IPS-20b (cell line): ENCODE measurements around the gene AGL.
"Not testable (repeated sequence)": the region's sequence is repeated elsewhere in the genome, so short reads cannot be mapped to it uniquely, and the experiment has no call there.

Experiments used
- H3K27ac ChIP-seq: one replicate; pipeline ENCODE4 v1.5.1; 2013; ENCODE audit warnings: low read length
- H3K27me3 ChIP-seq: 2 replicates; pipeline ENCODE4 v1.6.1; 2013; ENCODE audit warnings: mild to moderate bottlenecking, low read length, inconsistent platforms; ENCODE audit not compliant: insufficient read depth
- H3K36me3 ChIP-seq: 2 replicates; pipeline ENCODE4 v1.6.1; 2013; ENCODE audit warnings: low read depth, mild to moderate bottlenecking, inconsistent platforms, low read length, moderate library complexity; ENCODE audit not compliant: insufficient read depth
- H3K4me1 ChIP-seq: 2 replicates; pipeline ENCODE4 v1.6.1; 2013; ENCODE audit warnings: mild to moderate bottlenecking, control low read depth, inconsistent platforms, low read length, moderate library complexity; ENCODE audit not compliant: insufficient read depth
- H3K4me3 ChIP-seq: 2 replicates; pipeline ENCODE4 v1.5.1; 2013; ENCODE audit warnings: mild to moderate bottlenecking, low read length, inconsistent platforms
- H3K9ac ChIP-seq: 2 replicates; pipeline ENCODE4 v1.6.1; 2013; ENCODE audit warnings: low read depth, mild to moderate bottlenecking, inconsistent platforms, low read length, moderate library complexity
- H3K9me3 ChIP-seq: 2 replicates; pipeline ENCODE4 v1.6.1; 2013; ENCODE audit warnings: mild to moderate bottlenecking, low read depth, low read length, inconsistent platforms; ENCODE audit not compliant: insufficient read depth

Gene AGL

GRCh38 chr1:99965646-99966375, 115.7 kb downstream of the AGL start:
- H3K27me3 ChIP-seq, result no peaks in the 10 kb centered on the region
- H3K9me3 ChIP-seq, result no peaks in the 10 kb centered on the region
- H3K4me1 ChIP-seq, result peaks cover 7% of the 10 kb centered on the region; the same call in 1 of the 2 replicates
- no peak overlapping the region for H3K9ac ChIP-seq
- no peak overlapping the region for H3K4me3 ChIP-seq
- H3K36me3 ChIP-seq, result no peaks in the 10 kb centered on the region
- no peak overlapping the region for H3K27ac ChIP-seq

DNA sequence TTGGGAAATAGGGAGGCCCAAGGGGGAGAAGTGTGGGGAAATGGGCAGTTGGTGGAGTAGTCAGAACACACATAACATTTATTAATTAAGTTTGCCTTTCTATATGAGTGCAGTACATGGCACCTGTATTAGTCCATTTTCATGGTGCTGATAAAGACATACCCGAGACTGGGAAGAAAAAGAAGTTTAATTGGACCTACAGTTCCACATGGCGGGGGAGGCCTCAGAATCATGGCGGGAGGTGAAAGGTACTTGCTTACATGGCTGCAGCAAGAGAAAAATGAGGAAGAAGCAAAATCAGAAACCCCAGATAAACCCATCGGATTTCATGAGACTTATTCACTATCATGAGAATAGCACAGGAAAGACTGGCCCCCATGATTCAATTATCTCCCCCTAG, 118.1 kb downstream of the AGL start:
- no peak overlapping the region for H3K9ac ChIP-seq
- no peaks in the 10 kb centered on the region for H3K36me3 ChIP-seq
- no peaks in the 10 kb centered on the region for H3K9me3 ChIP-seq
- no peaks in the 10 kb centered on the region for H3K27me3 ChIP-seq
- peaks cover 7% of the 10 kb centered on the region; the same call in 1 of the 2 replicates for H3K4me1 ChIP-seq
- no peak overlapping the region for H3K27ac ChIP-seq
- H3K4me3 ChIP-seq, result no peak overlapping the region

DNA sequence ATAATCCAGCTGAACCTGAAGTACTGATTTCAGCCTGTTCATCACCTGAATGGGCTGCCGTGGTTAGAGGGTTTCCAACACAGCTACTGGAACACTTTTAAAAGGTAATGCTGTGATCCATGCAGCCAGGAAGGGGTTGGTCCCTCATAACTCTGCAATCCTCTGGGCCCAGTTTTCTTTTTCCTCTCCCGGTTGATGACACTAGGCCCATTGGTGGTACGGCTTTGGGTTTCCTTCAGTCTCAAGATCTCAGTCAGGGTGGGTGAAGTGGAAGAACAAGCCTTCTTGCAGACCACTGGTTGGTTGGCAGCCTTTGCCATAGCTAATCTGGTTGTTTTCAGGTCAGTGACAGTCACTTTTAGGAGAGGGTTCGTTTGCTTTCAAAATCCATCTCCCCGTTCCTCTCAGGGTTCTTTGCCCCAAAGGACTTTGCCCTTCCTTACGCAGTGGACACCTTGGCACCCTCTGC, 119.1 kb downstream of the AGL start:
- Histone ChIP-seq H3K4me3 (peak overlapping the region; percentile 88), H3K4me1 (peaks cover 7% of the 10 kb centered on the region; the same call in 1 of the 2 replicates), H3K27ac (no peak overlapping the region), H3K36me3 (no peaks in the 10 kb centered on the region), H3K27me3 (no peaks in the 10 kb centered on the region), H3K9me3 (no peaks in the 10 kb centered on the region), H3K9ac (peak overlapping the region; percentile 73)

DNA sequence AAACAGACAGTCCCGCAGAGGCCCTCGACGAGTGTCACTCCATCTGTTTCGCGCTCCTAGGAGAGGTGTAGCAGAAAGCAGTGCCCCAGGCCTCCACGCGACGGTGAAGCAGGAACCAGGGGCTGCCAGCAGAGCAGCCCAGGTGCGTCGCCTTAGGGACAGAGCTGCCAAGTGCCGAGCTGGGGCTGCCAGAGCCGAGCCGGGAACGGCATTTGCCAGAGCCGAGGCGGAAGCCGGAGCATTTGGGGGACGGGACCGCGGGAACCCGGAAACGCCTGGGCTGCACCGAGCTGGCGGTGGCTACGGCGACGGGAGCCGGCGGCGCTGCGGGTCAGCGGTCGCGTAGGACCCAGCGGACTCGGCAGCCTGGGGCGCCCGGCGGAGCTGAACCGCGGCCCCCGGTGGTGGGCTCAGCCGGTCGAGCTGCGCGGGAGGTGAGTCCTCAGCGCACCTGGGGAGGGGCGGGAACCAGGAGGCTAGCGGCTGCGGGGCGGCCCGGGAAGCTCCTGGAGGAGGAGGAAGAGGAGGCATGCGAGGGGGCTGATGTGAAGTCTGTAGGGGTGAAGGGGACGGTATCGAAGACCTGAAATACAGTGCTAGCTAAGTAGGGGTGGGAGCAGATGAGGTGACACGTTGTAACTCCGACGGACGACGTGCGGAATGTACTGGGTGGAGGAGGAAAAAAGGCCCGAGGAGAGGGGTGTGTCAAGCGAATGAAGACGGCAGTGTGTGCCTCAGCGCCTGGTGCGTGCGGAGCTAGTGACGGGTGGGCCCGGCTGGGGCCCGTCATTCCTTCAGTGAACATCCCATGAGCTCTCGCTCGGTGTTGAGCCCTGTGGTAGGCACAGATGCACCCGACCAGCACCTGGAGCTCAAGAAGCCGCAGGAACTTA, 119.8 kb downstream of the AGL start, which contains the start of gene SLC35A3:
Gene SLC35A3 (plus strand): TSS at position 268 of the 893 bp plus-strand sequence. CDS start 23,559 bp downstream, outside the sequence.
- H3K27ac ChIP-seq, result no peak within 1 kb of the TSS

GRCh38 chr1:99970713-99971255, 120.6 kb downstream of the AGL start:
- Histone ChIP-seq H3K4me3 (peak overlapping the region; percentile 88), H3K36me3 (peaks cover 6% of the 10 kb centered on the region; the same call in 1 of the 2 replicates), H3K9me3 (no peaks in the 10 kb centered on the region), H3K4me1 (peaks cover 7% of the 10 kb centered on the region; the same call in 1 of the 2 replicates), H3K9ac (peak overlapping the region; percentile 73), H3K27me3 (no peaks in the 10 kb centered on the region), H3K27ac (no peak overlapping the region)

More for the DNA sequence above, 119.8 kb downstream of the AGL start, which contains the start of gene SLC35A3:
- H3K4me3 ChIP-seq, result peak within 1 kb of the TSS; percentile 88
- no peaks in the 10 kb centered on the region for H3K27me3 ChIP-seq
- peak within 1 kb of the TSS; percentile 73 for H3K9ac ChIP-seq
- H3K4me1 ChIP-seq, result peaks cover 7% of the 10 kb centered on the region; the same call in 1 of the 2 replicates
- no peaks in the 10 kb centered on the region for H3K36me3 ChIP-seq
- no peaks in the 10 kb centered on the region for H3K9me3 ChIP-seq

DNA sequence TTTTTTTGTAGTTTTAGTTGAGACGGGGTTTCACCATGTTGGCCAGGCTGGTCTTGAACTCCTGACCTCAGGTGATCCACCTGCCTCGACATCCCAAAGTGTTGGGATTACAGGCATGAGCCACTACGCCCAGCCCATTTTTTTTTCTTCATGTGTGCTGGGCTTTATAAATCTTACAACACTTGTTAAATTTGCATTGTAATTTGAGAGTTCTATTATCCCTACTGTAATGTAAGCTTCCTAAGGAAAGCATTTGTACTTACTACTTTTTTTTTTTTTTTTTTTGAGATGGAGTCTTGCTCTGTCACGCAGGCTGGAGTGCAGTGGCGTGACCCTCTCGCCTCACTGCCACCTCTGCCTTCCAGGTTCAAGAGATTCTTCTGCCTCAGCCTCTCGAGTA, 121.9 kb downstream of the AGL start:
- H3K27ac ChIP-seq, result not testable (repeated sequence)

More for the DNA sequence above, 121.9 kb downstream of the AGL start:
- H3K4me1 ChIP-seq, H3K27me3 ChIP-seq, H3K4me3 ChIP-seq, H3K9ac ChIP-seq, H3K9me3 ChIP-seq: not testable (repeated sequence)
- peaks cover 11% of the 10 kb centered on the region; the same call in 1 of the 2 replicates for H3K36me3 ChIP-seq
